Testis (tissue), 3 donors: ENCODE results near the gene MSN. TPM values are rescaled to one million over a fixed set of nuclear protein-coding genes. Genes with fewer than 3 reads are reported as not detected.
A peak's percentile ranks its signal among the peaks of the same experiment; 100 is the strongest.

Experiments used
- DNase-seq: peaks from one replicate; pipeline ENCODE4 v3.0.0-alpha.2; 2019
- H3K27ac ChIP-seq, 2 donors: fragments of 200-600 bp; sonication (generic); one replicate each; pipeline ENCODE4 v1.5.1; 2019
- H3K27me3 ChIP-seq: fragments of 200-600 bp; sonication (generic); one replicate; pipeline ENCODE4 v1.5.1; 2019
- H3K36me3 ChIP-seq: fragments of 200-600 bp; sonication (generic); one replicate; pipeline ENCODE4 v1.5.1; 2017; ENCODE audit warnings: low read depth; ENCODE audit errors: missing control alignments
- H3K4me1 ChIP-seq: fragments of 200-600 bp; sonication (generic); one replicate; pipeline ENCODE4 v1.5.1; 2019
- H3K4me3 ChIP-seq, 2 donors: fragments of 200-600 bp; sonication (generic); one replicate each; pipeline ENCODE4 v1.5.1; 2017 to 2019
- H3K9me3 ChIP-seq: fragments of 200-600 bp; sonication (generic); one replicate; pipeline ENCODE4 v1.5.1; 2017
- CTCF ChIP-seq, 3 experiments: fragments of 450-650 bp in 2 of 3; fragments of 200-600 bp in 1 of 3; sonication (generic) in 1 of 3; IDR thresholded peaks; one replicate each; pipeline ENCODE4 v1.5.1; 2016 to 2019; ENCODE audit warnings: antibody characterized with exemption in 3 of 3, mild to moderate bottlenecking in 2 of 3, moderate library complexity in 1 of 3
- POLR2A ChIP-seq: fragments of 450-650 bp; IDR thresholded peaks from one replicate; pipeline ENCODE4 v1.6.1; 2017; ENCODE audit warnings: antibody characterized with exemption, mild to moderate bottlenecking, moderate library complexity
- WGBS, 2 donors: methylation state at CpG; one replicate each; pipeline ENCODE4 v1.1.5; 2018; 5-methylcytosine and 5-hydroxymethylcytosine counted together
- intact Hi-C: fragments of 100-400 bp; cut with DNase I; formaldehyde crosslinking; loops from one replicate; pipeline ENCODE4 v1.15.1; 2023; ENCODE audit warnings: low total_unique reads
- polyA plus RNA-seq: library from polyadenylated mRNA; stranded (reverse); fragments of 350-450 nt; fragmentation: Illumina TruSeq; extraction: RNeasy Lipid Tissue Mini Kit (QIAGEN cat#74804); gene quantifications from one replicate; pipeline ENCODE4 v1.2.3, GENCODE V29; 2014; ENCODE audit warnings: low read depth, low replicate concordance; ENCODE audit not compliant: insufficient read depth
- total RNA-seq, 2 donors: library from RNA; depleted of rRNA; stranded (reverse); fragments of >200 nt; gene quantifications; one replicate each; pipeline ENCODE4 v1.2.3, GENCODE V29; 2016

MSN gene
- total and polyA plus RNA-seq, 3 donors from 2014 or later: 30.1 to 82.7 (median 53.1) TPM

GRCh38 chrX:65689377-65689776 lies 21.9 kb downstream of the MSN start:
- intact Hi-C loops: no loop called here
- Histone ChIP-seq H3K9me3 (no peaks in the 10 kb centered on the region), H3K36me3 (no peaks in the 10 kb centered on the region), H3K4me1 (peaks cover 2% of the 10 kb centered on the region), H3K27ac (no peak overlapping the region), H3K27me3 (no peaks in the 10 kb centered on the region), H3K4me3 (no peak overlapping the region)
- TF ChIP-seq POLR2A (no peak), CTCF (IDR thresholded peaks at IDR 0.05) (no peak)
- DNase-seq: no peak
- 97 to 100% methylated on average over 2 of the region's 2 CpGs for WGBS, 2 donors

GRCh38 chrX:65690057-65690855 lies 22.8 kb downstream of the MSN start:
- no peaks in the 10 kb centered on the region for H3K9me3 ChIP-seq

GRCh38 chrX:65695849-65696449 lies 28.5 kb downstream of the MSN start:
- Histone ChIP-seq H3K4me3 (no peak overlapping the region), H3K4me1 (peaks cover 2% of the 10 kb centered on the region), H3K27me3 (no peaks in the 10 kb centered on the region), H3K27ac (no peak overlapping the region), H3K9me3 (no peaks in the 10 kb centered on the region), H3K36me3 (no peaks in the 10 kb centered on the region)
- no peak for DNase-seq
- TF ChIP-seq CTCF (IDR thresholded peaks at IDR 0.05) (no peak), POLR2A (no peak)
- WGBS, 2 donors: 66 to 82% methylated on average over 3 of the region's 3 CpGs
- intact Hi-C loops: no loop called here

More at GRCh38 chrX:65690057-65690855, 22.8 kb downstream of the MSN start:
- WGBS, 2 donors: 46 to 74% methylated on average over 3 to 5 of the region's 5 CpGs
- Histone ChIP-seq H3K27me3 (no peaks in the 10 kb centered on the region), H3K4me3 (no peak overlapping the region), H3K27ac (peak overlapping the region in 1 of 2 donors; percentile 66), H3K36me3 (no peaks in the 10 kb centered on the region), H3K4me1 (peaks cover 2% of the 10 kb centered on the region)
- intact Hi-C loops: no loop called here
- TF ChIP-seq POLR2A (no peak), CTCF (IDR thresholded peaks at IDR 0.05) (no peak)
- DNase-seq: peak; percentile 60

GRCh38 chrX:65696613-65697012 lies 29.2 kb downstream of the MSN start:
- H3K4me1 ChIP-seq: peaks cover 2% of the 10 kb centered on the region
- 76 to 90% methylated on average over 3 of the region's 3 CpGs for WGBS, 2 donors
- no peak overlapping the region for H3K4me3 ChIP-seq
- no peaks in the 10 kb centered on the region for H3K27me3 ChIP-seq
- intact Hi-C loops: no loop called here
- H3K9me3 ChIP-seq: no peaks in the 10 kb centered on the region
- no peak for DNase-seq
- no peaks in the 10 kb centered on the region for H3K36me3 ChIP-seq
- TF ChIP-seq CTCF (IDR thresholded peaks at IDR 0.05) (no peak), POLR2A (no peak)
- H3K27ac ChIP-seq: no peak overlapping the region
